Putamen (tissue), 1 donor: ENCODE results near the gene HTR3D.
"Not testable (repeated sequence)": the region's sequence is repeated elsewhere in the genome, so short reads cannot be mapped to it uniquely, and the experiment has no call there.

Experiments used
- DNase-seq: peaks from one replicate; pipeline ENCODE4 v3.0.0-alpha.2; 2016; ENCODE audit warnings: low spot score

The HTR3D gene

DNA sequence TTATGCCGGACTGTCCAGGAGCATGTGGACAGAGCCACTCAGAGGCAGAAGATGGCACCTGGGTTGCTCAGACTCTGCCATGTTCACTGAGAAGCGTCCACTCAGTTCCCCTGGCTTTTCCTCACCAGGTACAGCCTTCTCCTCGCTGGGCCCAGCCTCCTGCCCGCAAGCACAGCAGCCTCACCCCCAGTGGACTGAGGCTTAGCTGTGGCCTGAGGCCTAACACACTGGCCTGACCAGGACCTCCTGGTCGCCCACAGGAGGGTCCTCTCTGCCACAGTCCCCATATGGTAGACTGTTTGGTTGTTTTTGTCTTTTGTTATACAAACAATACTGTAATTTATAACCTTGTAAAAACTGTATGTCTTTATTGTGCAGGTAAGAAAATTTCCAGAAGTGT, 36.8 kb downstream of the HTR3D start:
- DNase-seq = no peak

DNA sequence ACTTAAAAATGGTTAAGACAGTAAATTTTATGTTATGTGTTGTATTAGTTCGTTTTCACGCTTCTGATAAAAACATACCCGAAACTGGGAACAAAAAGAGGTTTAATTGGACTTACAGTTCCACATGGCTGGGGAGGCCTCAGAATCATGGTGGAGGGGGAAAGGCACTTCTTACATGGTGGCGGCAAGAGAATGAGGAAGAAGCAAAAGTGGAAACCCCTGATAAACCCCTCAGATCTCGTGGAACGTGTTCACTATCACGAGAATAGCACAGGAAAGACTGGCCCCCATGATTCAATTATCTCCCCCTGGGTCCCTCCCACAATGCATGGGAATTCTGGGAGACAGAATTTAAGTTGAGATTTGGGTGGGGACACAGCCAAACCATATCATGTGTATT, 39.6 kb downstream of the HTR3D start:
- DNase-seq = not testable (repeated sequence)

- DNase-seq = no peak
These were observed 42.1 kb downstream of the HTR3D start for GRCh38 chr3:184073621-184074020.

DNA sequence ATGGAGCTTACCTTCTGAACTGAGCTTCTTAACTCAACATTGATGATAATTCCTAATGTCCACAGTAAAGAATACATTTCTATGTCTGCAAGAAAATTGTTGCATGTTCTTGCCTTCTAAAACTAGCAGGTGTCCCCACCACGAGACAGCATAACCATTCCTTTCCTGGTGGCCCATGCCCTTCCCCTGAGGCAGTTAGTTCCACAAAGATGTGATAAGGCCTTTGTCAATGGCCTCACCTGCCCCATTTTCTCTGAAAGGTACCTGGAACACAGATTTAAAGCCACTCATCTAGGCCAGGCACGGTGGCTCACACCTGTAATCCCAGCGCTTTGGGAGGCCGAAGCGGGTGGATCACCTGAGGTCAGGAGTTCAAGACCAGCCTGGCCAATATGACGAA, 44.4 kb downstream of the HTR3D start:
- no peak for DNase-seq

DNA sequence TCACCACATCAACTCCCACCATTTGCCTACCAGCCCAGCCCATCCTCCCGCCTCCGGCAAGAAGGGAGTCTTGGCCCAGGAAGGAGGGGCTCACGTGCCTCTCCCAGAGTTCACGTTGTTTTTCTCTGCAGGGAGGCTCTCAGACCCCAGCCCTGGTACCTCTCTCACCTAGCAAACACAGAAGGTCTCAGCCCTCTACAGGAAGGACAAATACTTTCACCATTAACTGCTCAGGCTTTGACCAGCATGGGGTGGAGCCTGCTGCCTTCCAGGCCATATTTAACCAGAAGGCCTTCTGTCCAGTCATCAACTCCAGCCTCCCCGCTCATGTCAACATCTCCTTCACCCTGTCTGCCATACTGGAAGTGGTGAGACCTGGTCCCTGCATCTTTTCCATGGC, 46.3 kb downstream of the HTR3D start:
- no peak for DNase-seq

- DNase-seq = no peak
These were observed 47.3 kb downstream of the HTR3D start for GRCh38 chr3:184078851-184079250.

DNA sequence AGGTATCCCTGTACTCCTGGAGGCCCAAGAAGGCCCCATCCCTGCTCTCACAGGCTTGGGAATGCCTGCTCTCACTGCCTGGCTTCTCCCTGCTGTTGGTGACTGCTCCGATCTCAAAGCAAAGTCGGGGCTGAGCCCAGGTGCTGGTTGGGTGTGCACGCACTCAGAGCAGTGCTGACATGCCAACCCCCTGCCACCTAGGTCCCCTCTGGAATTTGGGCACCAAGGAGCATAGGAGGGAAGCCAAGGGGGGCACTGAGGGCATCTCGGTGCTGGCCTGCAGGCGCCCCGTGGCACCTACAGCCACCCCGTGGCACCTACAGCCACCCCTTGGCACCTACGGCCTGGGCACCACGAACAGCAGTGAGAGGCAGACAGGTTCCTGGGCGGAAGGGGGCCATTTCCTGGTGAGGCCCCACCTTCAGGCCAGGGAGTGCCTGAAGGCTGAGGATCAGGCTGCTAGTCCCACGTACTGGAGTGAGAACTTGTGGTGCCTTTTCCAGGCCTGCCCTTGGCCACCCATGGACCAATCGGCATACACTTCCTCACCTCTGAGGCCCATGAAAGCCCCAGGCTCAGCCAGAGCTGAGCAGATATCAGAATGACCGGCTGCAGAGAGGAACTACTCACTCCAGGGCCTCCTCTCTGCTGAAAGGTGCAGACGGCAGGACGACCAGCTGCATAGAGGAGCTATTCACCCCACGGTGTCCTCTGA, 49.7 kb downstream of the HTR3D start:
- DNase-seq = no peak

- no peak for DNase-seq
These were observed 50.5 kb downstream of the HTR3D start for GRCh38 chr3:184082034-184082433.

GRCh38 chr3:184082465-184082864, 50.9 kb downstream of the HTR3D start:
- DNase-seq = no peak

DNA sequence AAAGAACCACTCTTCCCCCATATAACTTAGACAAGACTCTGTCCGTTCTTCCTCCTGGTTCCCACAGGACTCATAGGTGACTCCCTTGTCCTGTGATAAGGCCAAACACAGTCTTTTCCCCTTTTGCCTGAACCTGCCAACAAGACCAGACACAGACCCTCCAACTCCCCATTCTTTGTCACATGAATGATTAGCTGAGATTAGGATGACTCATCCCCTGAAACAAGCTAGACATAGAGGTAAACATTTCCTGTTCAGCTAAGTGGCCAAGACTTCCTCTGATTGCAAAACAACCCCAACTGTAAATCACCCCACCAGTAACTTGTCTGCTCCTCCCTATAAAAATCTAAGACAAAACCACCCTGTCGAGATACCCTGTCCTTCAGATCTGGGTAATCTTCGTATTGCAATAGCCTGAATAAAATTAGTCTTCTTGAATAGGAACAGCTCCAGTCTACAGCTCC, 53.9 kb downstream of the HTR3D start:
- DNase-seq = no peak
